Endodermal cell (in vitro differentiated cells): ENCODE measurements around the gene CCL28. TPM values are rescaled to one million over a fixed set of nuclear protein-coding genes. Genes with fewer than 3 reads are reported as not detected.

Experiments used
- DNase-seq: peaks from one replicate; pipeline ENCODE4 v3.0.0-alpha.2; 2017
- H3K27ac ChIP-seq: 2 replicates; pipeline ENCODE4 v1.5.1; 2013; ENCODE audit warnings: mild to moderate bottlenecking, low read depth, low read length, moderate library complexity
- H3K27me3 ChIP-seq: 2 replicates; pipeline ENCODE4 v1.6.1; 2013; ENCODE audit warnings: mild to moderate bottlenecking, low read length, moderate library complexity; ENCODE audit not compliant: insufficient read depth, control insufficient read depth, poor library complexity, severe bottlenecking
- H3K36me3 ChIP-seq: 2 replicates; pipeline ENCODE4 v1.7.0; 2013; ENCODE audit warnings: mild to moderate bottlenecking, low read length, moderate library complexity; ENCODE audit not compliant: control insufficient read depth, insufficient read depth
- H3K4me1 ChIP-seq: one replicate; pipeline ENCODE4 v1.7.0; 2013; ENCODE audit warnings: low read length; ENCODE audit not compliant: control insufficient read depth, insufficient read depth
- H3K4me3 ChIP-seq: 2 replicates; pipeline ENCODE4 v1.5.1; 2013; ENCODE audit warnings: mild to moderate bottlenecking, low read length, moderate library complexity
- H3K9ac ChIP-seq: 2 replicates; pipeline ENCODE4 v1.6.1; 2013; ENCODE audit warnings: mild to moderate bottlenecking, low read length, moderate library complexity; ENCODE audit not compliant: poor library complexity, severe bottlenecking; ENCODE audit errors: extremely low read depth
- H3K9me3 ChIP-seq: 2 replicates; pipeline ENCODE4 v1.6.1; 2013; ENCODE audit warnings: mild to moderate bottlenecking, low read length, moderate library complexity; ENCODE audit not compliant: control insufficient read depth
- H3K27ac Mint-ChIP-seq: 2 replicates; pipeline ENCODE4 v1.8.0; 2020; ENCODE audit warnings: mixed read lengths
- H3K27me3 Mint-ChIP-seq: 2 replicates; pipeline ENCODE4 v1.8.0; 2021; ENCODE audit warnings: mild to moderate bottlenecking, mixed read lengths; ENCODE audit not compliant: insufficient read depth
- H3K36me3 Mint-ChIP-seq: 2 replicates; pipeline ENCODE4 v1.8.0; 2020; ENCODE audit warnings: low read depth, mixed read lengths
- H3K4me1 Mint-ChIP-seq: 2 replicates; pipeline ENCODE4 v1.8.0; 2020; ENCODE audit warnings: mixed read lengths
- H3K4me3 Mint-ChIP-seq: 2 replicates; pipeline ENCODE4 v1.8.0; 2020; ENCODE audit warnings: mild to moderate bottlenecking, moderate library complexity, mixed read lengths
- H3K9me3 Mint-ChIP-seq: 2 replicates; pipeline ENCODE4 v1.8.0; 2020; ENCODE audit warnings: mild to moderate bottlenecking, mixed read lengths
- WGBS, 2 experiments: methylation state at CpG; one replicate each; pipeline versions ENCODE4 v1.1.5 to v1.1.7; 2013; ENCODE audit warnings: missing lambda C conversion rate in 2 of 2, mixed read lengths in 1 of 2; ENCODE audit not compliant: insufficient coverage in 1 of 2, insufficient read length in 1 of 2; 5-methylcytosine and 5-hydroxymethylcytosine counted together
- total RNA-seq, 2 donors: library from RNA; stranded (reverse); fragmentation: NEBNext Ultra II Directional in 1 of 2; extraction: Animal tissue kit (Norgen Biotek cat#: 25700) in 1 of 2; gene quantifications; 2 replicates in 1 of 2; 3 replicates in 1 of 2; pipeline ENCODE4 v1.2.1, GENCODE V29; 2021
- TF ChIP-seq, protein P1 (sequence below): fragments of 200-600 bp; sonication (generic); conservative IDR thresholded peaks from 2 replicates; pipeline ENCODE4 v1.5.0; 2021; ENCODE audit warnings: antibody characterized with exemption, mild to moderate bottlenecking

The CCL28 gene
- total RNA-seq, 2 donors from 2014 or later, result 1.7 TPM; not detected in 1

DNA sequence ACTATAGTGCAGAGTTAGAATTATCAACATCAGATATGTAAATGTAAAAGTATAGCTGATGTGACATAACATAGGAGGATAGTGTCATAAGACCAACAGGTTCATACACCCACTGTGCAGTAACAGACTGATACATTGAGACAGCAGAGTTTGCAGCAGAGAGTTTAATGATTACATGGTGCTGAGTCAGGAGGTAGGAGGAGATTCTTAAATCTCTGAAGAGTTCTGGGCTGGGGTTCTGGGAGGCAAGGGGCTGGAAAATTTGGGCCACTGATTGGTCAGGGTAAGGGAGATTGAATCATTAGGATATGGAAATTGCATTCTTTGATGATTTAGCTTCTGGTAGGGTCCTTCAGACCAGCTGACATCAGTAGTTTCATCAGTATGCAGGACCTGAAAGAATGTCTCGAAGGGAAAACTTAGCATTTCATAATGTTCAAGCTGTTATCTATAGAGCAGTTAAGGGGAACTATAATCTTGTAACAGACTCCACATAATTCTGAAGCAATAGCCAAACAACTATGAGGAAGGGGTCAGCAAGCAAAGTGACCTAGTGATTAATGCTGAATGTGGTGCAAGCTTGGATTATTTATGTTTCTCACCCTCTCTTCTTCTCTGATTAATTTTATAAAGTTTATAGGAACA is 35.6 kb downstream of the CCL28 start:
- WGBS, 2 experiments, result 88 to 89% methylated on average over 1 of the region's 1 CpG
- H3K27ac ChIP-seq, result no peak overlapping the region

DNA sequence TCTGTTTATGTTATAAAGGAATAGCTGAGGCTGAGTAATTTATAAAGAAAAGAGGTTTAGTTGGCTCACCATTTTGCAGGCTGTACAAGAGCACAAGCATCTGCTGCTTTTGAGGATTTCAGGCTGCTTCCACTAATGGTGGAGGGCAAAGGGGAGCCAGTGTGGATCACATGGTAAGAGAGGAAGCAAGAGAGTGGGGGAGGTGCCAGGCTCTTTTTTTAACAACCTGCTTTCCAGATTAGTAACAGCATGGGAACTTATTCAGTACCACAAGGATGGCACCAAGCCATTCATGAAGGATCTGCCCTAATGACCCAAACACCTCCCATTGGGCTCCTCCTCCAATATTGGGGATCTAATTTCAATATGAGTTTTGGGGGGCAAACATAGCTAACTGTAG is 40.4 kb downstream of the CCL28 start:
- Mint-ChIP-seq H3K36me3 (no peaks in the 10 kb centered on the region), H3K9me3 (peaks cover 21% of the 10 kb centered on the region), H3K4me3 (no peak overlapping the region), H3K27ac (no peak overlapping the region), H3K27me3 (no peaks in the 10 kb centered on the region), H3K4me1 (no peaks in the 10 kb centered on the region)
- H3K9me3 ChIP-seq, result peaks cover 13% of the 10 kb centered on the region
- H3K4me1 ChIP-seq, result no peaks in the 10 kb centered on the region
- DNase-seq, result no peak
- no peak overlapping the region for H3K4me3 ChIP-seq
- no peaks in the 10 kb centered on the region for H3K27me3 ChIP-seq
- H3K9ac ChIP-seq, result no peak overlapping the region
- no peak overlapping the region for H3K27ac ChIP-seq
- TF ChIP-seq, protein P1, sequence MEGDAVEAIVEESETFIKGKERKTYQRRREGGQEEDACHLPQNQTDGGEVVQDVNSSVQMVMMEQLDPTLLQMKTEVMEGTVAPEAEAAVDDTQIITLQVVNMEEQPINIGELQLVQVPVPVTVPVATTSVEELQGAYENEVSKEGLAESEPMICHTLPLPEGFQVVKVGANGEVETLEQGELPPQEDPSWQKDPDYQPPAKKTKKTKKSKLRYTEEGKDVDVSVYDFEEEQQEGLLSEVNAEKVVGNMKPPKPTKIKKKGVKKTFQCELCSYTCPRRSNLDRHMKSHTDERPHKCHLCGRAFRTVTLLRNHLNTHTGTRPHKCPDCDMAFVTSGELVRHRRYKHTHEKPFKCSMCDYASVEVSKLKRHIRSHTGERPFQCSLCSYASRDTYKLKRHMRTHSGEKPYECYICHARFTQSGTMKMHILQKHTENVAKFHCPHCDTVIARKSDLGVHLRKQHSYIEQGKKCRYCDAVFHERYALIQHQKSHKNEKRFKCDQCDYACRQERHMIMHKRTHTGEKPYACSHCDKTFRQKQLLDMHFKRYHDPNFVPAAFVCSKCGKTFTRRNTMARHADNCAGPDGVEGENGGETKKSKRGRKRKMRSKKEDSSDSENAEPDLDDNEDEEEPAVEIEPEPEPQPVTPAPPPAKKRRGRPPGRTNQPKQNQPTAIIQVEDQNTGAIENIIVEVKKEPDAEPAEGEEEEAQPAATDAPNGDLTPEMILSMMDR, result no peak
- H3K36me3 ChIP-seq, result no peaks in the 10 kb centered on the region

More for the DNA sequence above, 35.6 kb downstream of the CCL28 start:
- no peaks in the 10 kb centered on the region for H3K36me3 Mint-ChIP-seq
- Histone ChIP-seq H3K4me3 (no peak overlapping the region), H3K27me3 (no peaks in the 10 kb centered on the region), H3K9ac (no peak overlapping the region), H3K36me3 (no peaks in the 10 kb centered on the region), H3K4me1 (no peaks in the 10 kb centered on the region), H3K9me3 (no peaks in the 10 kb centered on the region)
- no peak overlapping the region for H3K4me3 Mint-ChIP-seq
- no peak overlapping the region for H3K27ac Mint-ChIP-seq
- H3K9me3 Mint-ChIP-seq, result no peaks in the 10 kb centered on the region
- H3K4me1 Mint-ChIP-seq, result no peaks in the 10 kb centered on the region
- no peak for DNase-seq
- no peaks in the 10 kb centered on the region for H3K27me3 Mint-ChIP-seq
- TF ChIP-seq, protein P1, result no peak

DNA sequence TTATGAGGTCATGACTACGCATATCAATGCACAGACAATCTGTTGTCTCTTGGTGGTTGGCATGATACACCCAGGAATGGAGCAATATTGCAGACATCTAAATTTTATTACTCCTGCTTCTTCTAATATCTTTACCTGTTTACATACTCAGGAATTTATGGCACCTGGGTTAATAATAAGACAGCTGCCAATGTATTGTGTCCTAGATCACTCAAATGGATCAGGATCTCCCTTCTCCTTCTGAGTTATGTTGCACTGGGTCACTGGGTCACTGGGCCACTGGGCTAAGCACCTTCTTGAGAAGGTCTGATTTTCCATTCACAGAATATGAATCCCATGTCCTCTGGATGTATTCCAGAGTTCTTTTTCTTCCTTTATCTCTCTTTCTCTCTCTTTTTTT is 41.8 kb downstream of the CCL28 start:
- Mint-ChIP-seq H3K36me3 (no peaks in the 10 kb centered on the region), H3K9me3 (peaks cover 34% of the 10 kb centered on the region)
- WGBS, 2 experiments, result 94 to 100% methylated on average over 1 of the region's 1 CpG

More for the DNA sequence above, 41.8 kb downstream of the CCL28 start:
- H3K27me3 ChIP-seq, result no peaks in the 10 kb centered on the region
- H3K4me3 Mint-ChIP-seq, result no peak overlapping the region
- no peaks in the 10 kb centered on the region for H3K36me3 ChIP-seq
- TF ChIP-seq, protein P1, result no peak
- no peak overlapping the region for H3K27ac Mint-ChIP-seq
- DNase-seq, result no peak
- H3K4me1 Mint-ChIP-seq, result no peaks in the 10 kb centered on the region
- H3K27me3 Mint-ChIP-seq, result peaks cover 8% of the 10 kb centered on the region
- H3K4me1 ChIP-seq, result no peaks in the 10 kb centered on the region
- no peak overlapping the region for H3K27ac ChIP-seq
- no peak overlapping the region for H3K9ac ChIP-seq
- no peak overlapping the region for H3K4me3 ChIP-seq
- peaks cover 13% of the 10 kb centered on the region for H3K9me3 ChIP-seq
